NCI-H446 (cell line): ENCODE measurements around the gene ESYT1.
"Not testable (repeated sequence)": the region's sequence is repeated elsewhere in the genome, so short reads cannot be mapped to it uniquely, and the experiment has no call there.

Source experiments
- DNase-seq, 2 experiments: peaks; one replicate each; lab custom pipeline; 2025; lab: John Stamatoyannopoulos, UW

ESYT1 gene

DNA sequence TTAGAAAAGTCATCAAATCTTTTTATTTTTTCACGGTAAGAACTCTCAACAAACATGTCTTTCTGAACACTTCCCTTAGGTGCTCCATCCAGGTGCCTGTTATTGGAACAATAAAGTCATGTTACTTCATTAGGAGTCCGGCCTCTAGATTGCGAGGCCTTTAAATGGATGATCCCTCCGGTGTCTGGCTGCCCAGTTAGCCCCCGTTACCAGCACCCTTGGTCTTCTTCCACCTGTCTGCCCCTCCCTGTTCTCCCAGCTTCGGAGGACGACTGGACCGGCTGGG is 24.3 kb upstream of the ESYT1 start:
- no peak for DNase-seq

DNA sequence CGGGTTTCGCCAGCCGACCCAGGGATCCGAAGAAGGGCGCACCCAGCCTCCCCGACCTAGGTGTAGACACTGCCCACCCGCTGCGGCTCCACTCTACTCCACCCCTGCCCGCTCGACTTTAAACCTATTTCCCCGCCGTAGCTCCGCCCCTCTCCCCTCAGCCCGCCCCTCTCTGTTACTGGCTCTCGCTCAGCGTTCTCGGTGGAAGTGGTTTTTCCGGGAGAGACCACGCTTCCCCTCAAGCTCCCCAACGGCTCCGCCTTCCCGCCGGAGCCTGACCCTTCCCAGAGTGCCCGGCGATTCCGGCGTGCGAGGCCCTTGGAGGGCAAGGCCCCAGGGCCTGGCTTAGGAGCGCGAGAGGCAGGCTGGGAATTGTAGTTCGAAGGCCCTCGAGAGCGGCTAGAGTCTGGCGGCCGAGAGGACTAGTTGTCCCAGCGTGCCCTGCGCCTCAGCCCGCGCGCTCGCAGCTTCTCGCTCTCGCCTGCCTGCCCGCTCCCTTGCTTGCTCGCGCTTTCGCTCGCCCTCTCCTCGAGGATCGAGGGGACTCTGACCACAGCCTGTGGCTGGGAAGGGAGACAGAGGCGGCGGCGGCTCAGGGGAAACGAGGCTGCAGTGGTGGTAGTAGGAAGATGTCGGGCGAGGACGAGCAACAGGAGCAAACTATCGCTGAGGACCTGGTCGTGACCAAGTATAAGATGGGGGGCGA is 23.8 kb upstream of the ESYT1 start, which contains the start of gene PA2G4:
PA2G4 (plus strand) TSS at position 451 of the 706 bp plus-strand sequence; CDS start at position 630, 179 bp downstream.
- peak; percentile 96 to 99 for DNase-seq

DNA sequence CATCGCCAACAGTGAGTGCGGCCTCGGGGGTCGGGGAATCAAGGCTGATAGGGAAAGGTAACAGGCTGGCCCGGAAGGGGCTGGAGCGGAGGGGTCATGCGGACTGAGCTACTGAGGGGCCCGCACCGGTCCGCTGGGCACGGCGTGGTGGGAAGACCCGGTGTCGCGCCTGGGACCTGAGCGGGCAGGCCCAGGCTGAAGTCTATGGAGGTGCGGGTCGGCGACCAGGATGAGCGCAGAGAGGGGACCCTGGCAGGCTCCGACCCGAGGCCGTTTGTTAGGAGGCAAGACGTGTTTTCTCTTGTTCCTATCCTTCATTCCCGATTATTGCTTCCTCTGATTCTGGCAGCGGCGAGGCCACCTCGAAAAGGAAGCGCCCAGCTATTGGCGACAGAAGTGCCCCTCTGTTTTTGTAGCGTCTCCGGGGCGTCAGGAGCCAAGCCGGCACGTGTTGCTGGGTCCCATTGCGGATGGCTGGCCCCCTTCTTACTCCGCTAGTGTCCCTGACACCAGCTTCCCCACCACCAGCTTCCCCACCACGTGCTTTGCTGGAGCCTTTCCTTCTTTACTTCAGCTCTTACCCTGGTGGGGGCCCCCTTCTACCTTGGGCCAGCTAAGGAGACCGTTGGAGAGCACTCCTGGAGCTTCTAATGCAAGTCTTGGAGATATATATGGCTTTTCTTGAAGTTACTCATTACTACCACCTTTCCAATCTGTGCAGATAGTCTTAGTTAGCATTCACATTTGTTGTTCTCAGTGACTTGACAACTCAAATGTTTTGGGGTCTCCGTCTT is 23.1 kb upstream of the ESYT1 start:
- no peak for DNase-seq

DNA sequence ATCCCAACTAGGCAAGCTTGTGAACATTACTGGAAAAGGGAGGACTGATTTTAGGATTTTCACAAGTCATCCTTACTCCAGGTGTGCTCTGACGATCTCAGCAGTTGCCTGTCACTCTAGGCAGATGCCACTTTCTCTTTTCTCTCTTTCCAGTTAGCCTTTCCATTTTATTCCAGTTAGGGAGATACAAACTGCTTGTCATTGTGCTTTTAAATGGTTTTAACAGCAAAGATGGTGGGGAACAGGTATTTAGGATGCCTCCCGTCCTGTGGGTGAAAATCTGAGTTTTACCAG is 22.5 kb upstream of the ESYT1 start:
- DNase-seq = no peak

DNA sequence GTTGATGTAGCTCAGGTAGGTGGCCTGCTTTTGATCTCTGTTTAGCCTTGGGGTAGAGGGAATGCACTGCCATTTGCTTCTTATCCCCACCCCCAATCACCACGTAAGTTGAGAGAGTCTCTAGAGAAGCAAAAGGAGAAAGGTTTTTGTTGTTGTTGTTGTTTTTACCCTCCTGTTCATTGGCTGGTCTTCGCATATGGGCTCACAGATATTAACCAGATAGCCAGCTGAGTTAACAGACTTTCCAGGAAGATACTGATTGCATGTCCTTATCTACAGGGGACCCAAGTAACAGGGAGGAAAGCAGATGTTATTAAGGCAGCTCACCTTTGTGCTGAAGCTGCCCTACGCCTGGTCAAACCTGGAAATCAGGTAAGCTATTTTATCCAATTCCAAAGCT is 20.8 kb upstream of the ESYT1 start:
- no peak for DNase-seq

DNA sequence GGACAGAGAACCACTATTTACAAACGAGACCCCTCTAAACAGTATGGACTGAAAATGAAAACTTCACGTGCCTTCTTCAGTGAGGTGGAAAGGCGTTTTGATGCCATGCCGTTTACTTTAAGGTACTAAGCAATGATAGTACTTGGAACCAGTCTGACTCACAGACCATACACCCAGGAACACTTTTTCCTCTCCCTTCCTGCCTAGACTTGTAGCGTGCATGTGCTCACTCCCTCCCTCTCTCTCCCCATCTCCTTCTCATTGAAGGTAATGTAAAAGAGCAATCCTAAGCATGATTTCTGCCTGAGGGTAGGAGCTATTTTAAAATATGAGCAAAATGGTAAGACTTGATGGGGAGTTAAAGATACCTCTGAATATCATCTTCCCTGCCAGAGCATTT is 17.5 kb upstream of the ESYT1 start:
- DNase-seq = no peak

DNA sequence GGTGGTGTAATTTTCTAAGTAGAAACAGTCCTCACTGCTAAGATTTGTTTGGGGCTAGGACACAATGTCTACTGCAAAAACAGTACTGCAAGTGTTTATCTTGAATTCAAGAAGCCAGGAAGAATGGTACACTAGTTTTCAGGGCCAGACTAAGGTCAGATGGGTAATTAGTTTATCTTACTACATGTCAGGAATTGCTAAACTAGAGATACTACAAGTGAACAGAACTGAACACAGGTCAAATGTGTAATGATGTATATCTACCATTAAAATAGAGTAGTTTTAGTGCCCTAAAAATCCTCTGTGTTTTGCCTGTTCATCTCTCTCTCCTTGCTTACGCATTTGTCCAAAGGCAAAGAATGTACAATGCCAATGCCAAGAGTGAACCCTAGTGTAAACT is 14.0 kb upstream of the ESYT1 start:
- DNase-seq = no peak

DNA sequence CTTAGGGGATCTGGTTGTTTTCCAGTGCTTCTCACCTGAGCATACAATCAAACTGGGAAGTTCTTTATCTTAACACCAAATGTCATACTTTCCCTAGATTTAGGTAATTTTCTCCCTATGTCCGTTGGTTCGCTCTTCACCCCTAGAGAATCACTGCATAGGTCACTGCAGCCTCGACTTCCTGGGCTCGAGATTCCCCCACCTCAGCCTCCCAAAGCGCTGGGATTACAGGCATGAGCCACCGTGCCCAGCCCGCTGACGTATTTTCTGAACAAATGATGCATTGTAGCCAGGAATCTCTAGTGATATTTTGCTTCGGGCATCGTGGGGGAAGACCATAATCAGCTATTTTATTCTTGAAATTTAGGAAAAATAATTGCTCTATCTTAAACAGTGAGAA is 12.7 kb upstream of the ESYT1 start:
- DNase-seq = no peak

DNA sequence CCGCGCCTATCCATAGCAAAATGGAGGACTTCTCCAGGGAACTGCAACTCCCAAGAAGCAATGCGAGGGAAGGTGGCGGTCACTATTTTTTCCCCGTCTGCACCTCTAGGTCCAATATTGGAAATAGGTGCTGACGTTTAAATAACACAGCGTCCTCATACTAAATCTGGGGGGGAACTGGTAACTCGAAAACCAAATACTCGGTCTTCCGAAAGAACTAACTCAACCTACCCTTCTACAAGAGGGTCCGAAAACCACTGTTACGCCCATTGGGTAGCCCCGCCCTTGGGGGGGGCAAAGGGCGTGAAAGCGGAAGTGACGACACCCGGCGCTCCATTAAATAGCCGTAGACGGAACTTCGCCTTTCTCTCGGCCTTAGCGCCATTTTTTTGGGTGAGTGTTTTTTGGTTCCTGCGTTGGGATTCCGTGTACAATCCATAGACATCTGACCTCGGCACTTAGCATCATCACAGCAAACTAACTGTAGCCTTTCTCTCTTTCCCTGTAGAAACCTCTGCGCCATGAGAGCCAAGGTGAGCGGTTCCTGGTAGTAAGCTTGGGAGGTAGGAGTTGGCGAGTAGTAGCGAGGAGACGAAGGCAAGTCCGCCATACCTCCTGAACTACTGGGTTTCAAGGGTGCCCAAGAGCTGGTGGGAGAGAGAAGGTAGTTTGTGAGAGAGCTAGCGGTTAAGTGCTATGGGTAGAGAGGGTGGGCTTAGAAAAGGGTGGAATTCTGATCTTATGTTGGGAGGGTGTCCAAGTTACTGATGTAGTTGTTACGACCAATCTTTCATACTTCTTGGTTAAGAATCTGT is 11.6 kb upstream of the ESYT1 start, which contains the start of gene RPL41:
RPL41 (plus strand) TSS at position 367 of the 815 bp plus-strand sequence.
- DNase-seq = peak; percentile 96

DNA sequence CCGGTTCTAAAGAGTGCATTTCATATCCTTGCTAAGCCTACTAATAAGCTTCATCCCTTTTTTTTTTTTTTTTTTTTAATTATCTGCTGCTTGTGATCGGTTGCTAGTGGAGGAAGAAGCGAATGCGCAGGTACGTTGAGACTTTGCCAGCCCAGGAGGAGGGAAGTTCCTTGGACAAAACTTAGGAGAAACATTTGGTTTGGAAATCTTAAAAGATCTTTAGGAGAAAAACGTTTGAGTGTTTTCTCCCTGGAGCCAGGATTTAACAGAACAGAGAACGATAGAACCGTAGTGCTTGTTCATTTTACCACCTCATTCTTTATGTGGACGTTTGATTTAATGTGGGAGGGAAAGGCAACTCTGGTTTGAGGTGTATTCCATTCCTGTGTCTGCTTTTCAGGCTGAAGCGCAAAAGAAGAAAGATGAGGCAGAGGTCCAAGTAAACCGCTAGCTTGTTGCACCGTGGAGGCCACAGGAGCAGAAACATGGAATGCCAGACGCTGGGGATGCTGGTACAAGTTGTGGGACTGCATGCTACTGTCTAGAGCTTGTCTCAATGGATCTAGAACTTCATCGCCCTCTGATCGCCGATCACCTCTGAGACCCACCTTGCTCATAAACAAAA is 10.9 kb upstream of the ESYT1 start:
- DNase-seq = not testable (repeated sequence)

DNA sequence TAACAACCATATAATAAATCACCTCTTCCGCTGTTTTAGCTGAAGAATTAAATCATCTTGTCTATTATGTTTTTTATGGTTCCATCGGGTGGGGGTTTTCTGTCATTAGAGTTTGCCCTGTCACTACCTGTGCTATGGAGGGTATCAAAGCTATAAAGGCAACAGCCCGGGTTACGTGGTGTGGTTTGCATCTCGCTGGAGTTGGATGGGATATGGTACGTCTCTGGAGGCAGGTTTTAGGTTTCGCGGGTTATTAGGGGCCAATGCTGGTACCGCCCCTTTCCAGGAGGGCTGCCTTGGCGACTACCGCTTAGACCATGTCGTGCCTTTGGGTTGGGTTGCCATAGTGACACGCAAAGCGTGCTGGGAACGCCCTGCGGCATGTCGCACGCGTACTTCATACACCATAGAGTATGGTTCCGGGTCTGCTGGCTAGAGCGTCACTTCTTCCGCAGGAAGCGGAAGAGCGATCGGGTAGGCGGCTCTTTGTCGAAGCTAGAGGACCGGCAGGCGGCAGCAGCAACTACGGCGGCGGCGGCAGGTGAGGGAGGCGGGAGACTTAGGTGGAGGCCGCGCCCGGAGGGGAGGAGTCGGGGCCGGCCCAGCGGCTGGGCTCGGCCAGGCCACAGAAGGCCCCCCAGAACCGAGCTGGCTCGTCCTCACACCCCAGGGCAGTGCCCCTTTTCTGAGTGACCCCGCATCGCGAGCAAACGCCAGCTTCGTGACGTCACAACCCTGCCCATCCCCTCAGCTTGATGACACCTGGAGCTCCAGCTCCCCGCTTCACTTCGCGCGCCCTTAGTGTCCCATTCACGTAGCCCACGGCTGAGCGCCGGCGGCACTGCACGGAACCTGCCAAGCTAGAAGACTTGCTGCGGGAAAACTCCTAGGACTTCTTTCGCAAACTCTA is 10.0 kb upstream of the ESYT1 start, which contains the start of gene ZC3H10:
ZC3H10 (plus strand) TSS at position 489 of the 910 bp plus-strand sequence. CDS start 2,297 bp downstream, outside the sequence.
- peak; percentile 96 to 99 for DNase-seq

DNA sequence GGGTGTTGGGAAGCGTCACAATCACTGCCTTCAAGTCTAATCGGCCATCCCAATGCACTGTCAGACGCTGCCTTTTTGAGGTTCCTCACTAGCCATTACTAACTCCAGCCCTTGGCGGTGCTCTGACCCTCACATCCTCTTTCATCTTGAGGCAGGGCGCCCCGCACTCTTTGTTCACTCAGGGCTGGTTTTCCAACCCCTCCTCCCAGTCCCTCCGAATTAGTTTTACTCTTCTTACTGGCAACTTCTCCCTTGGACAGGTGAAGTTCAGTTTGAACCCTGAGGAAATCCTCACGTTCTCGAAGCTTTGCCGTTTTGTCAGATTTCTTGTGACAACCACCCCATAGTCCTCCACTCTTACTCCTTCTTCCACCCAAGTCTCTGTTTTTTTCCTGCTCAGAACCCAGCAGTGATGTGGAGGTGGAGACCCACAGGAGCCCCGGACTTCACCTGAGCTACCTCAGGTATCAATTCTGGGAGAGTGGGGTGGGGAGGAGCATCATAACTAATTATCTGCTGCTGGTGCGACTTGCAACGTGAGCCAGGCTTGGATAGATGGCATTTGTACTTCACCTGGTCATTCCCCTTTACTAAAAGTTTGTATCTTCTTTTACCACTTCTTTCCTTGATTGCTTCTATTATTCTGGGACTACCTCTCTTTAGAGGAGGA is 9.2 kb upstream of the ESYT1 start:
- DNase-seq = no peak

DNA sequence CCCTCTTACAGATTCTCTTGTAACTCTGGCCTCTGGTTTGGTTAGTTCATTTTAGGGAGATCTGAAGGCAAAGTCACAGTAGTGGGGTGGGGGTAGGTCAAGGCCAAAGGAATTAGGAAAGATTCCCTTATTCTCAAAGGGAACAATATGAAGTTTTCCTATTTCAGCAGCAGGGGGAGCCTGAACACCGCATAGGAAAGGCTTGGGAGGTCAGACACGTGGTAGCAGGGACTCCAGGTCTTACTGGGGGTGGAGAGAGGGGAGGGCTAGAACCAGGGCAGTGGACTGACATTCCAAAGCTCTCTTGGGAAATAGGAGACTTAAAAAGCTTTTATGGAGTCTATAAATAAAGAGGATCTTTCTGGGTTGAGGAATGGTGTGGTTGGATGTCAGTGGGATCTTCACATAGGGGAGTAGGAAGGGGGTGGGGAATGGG is 8.7 kb upstream of the ESYT1 start:
- peak; percentile 83 to 88 for DNase-seq

DNA sequence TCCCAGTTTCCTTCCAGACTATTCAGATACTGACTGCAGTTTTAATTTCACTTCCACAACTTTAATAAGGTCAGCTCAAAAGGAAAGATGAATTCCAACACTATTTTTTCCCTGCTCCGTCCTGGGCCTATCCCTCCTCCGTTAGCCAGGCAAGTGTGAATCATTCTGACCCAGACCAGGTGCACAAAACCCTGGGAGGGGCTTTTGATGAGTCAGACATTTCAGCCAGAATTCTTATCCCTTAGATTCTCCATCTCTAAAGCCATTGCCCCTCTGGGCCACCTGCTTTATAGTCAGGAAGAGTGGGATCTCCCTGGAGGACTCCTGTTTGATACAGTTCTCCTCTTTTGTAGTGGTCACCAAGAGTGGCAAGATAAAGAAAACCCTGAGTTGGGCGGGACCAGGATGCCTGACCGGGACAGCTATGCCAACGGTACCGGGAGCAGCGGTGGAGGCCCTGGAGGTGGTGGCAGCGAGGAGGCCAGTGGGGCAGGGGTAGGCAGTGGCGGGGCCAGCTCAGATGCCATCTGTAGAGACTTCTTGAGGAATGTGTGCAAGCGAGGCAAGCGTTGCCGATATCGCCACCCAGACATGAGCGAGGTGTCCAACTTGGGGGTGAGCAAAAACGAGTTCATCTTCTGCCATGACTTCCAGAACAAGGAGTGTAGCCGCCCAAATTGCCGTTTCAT is 7.8 kb upstream of the ESYT1 start:
- no peak for DNase-seq

DNA sequence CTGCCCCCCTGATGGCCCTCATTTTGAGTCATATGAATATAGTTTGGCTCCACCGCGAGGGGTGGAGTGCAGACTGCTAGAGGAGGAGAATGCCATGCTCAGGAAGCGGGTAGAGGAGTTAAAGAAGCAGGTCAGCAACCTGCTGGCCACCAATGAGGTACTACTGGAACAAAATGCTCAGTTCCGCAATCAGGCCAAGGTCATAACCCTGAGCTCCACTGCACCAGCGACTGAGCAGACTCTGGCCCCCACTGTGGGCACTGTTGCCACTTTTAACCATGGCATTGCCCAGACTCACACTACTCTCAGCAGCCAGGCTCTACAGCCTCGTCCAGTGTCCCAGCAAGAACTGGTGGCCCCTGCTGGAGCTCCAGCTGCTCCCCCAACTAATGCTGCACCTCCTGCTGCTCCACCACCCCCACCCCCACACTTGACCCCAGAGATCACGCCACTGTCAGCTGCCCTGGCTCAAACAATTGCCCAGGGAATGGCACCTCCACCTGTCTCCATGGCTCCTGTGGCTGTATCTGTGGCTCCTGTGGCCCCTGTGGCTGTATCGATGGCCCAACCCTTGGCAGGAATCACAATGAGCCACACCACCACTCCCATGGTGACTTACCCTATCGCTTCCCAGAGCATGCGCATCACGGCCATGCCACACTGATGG is 6.7 kb upstream of the ESYT1 start:
- no peak for DNase-seq

DNA sequence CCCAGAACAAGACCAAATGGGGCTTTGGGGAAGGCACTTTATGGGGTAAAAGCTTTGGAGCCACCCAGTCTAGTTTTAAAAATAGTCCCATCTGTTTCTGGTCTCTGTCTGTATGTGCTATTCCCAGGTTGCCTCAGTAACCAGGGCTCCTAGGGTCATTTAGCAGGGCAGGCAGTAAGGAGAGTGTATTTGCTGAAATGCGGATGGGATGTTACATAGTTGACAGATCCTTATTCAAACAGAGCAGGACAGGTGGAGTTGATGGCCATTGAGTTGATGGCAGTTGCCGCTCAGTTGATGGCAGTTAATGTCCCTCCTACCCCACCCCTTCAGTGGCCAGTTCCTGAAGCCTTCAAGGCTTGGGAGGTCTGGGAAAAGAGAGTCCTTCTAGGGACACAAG is 5.4 kb upstream of the ESYT1 start:
- no peak for DNase-seq

DNA sequence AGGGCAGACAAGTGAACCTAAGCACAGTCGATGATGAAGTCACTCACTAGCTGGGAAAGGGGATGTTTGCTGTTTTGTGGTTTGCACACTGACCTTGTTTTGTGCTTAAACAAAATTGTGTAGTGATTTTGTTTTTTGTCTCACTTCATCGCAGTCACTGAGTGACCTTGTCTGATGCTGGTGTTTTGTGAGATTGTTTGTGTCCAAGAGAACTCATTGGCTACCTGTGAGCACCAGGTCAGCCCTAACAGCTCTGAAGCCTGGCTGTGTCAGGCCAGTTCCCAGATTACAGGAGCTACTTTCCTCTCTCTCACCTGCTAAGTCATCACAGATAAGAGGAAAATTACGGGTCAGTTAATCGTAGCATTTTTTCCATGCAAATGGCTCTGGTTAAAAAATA is 3.9 kb upstream of the ESYT1 start:
- DNase-seq = no peak

DNA sequence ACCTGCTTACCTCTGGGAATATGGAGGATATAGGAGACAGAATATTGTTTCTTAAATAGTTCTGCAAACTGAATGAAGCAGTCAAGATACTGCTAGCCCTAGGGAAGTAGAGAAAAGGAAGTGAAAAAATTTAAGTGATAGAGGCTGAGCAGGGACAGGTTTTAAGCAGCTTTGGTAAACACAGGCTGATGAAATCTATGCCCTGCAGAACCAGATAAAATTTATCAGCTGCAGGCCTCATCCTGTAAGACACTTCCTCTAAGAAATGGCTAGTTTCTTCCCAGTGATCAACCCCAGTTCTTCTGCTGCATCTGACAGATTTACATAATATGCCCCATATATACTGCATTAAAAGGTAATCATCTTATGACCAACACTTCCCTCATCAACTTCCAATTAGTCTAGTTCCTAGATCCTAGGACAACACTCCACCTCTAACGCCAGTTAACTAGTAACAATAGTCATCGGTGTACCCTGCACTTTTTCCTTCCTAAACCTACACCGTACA is 1.3 kb upstream of the ESYT1 start:
- no peak for DNase-seq

DNA sequence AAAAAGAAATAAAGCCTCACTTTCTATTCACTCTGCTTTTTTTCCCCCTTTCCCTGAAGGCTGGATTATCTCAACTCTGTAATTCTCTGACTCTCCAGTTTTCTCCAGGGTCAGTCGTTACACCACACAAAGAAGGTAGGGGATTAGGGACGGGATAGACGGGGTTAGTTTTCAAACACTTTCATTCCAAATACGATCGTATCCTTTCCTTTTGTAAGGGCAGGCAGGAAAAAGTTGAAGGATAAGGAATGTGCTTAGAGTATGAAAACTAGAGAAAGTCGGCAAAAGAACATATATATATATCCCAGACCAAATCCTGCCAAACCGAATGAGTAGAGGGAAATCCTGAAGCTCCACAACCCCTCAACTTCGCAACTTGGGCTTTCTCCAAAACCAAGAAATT is 581 bp upstream of the ESYT1 start:
- no peak for DNase-seq
